HEK293T (cell line): Measurements from ENCODE around the gene NEGR1.

Source experiments
- BHLHE40 ChIP-seq: fragments of 450-650 bp; IDR thresholded peaks from 2 replicates; pipeline ENCODE4 v1.6.1; 2016; ENCODE audit warnings: mild to moderate bottlenecking, moderate library complexity, borderline replicate concordance
- FOXA1 ChIP-seq: fragments of 450-650 bp; IDR thresholded peaks from 2 replicates; pipeline ENCODE4 v1.6.1; 2016; ENCODE audit warnings: mild to moderate bottlenecking
- NFRKB ChIP-seq: fragments of 450-650 bp; IDR thresholded peaks from 2 replicates; pipeline ENCODE4 v1.6.1; 2016; ENCODE audit warnings: mild to moderate bottlenecking, moderate library complexity
- SP1 ChIP-seq: fragments of 450-650 bp; IDR thresholded peaks from 2 replicates; pipeline ENCODE4 v1.6.1; 2017
- TARDBP ChIP-seq: fragments of 450-650 bp; IDR thresholded peaks from 2 replicates; pipeline ENCODE4 v1.6.1; 2016

GRCh38 chr1:72094209-72094608 lies 188.1 kb downstream of the NEGR1 start:
- TF ChIP-seq FOXA1: no peak
- no peak for TF ChIP-seq TARDBP
- TF ChIP-seq SP1: no peak
- TF ChIP-seq BHLHE40: no peak
- no peak for TF ChIP-seq NFRKB
